Lung (tissue), 12 donors: ENCODE measurements around the gene FBXO34. TPM values are rescaled to one million over a fixed set of nuclear protein-coding genes. Genes with fewer than 3 reads are reported as not detected.
"Not testable (repeated sequence)": the region's sequence is repeated elsewhere in the genome, so short reads cannot be mapped to it uniquely, and the experiment has no call there.

Experiments
- ATAC-seq: fragments of 200-7000 bp; cut with Tn5 transposase; one replicate; pipeline ENCODE4 v1.9.1; 2020; ENCODE audit warnings: moderate number of reproducible peaks; ENCODE audit not compliant: insufficient read depth, low FRiP score
- DNase-seq, 3 donors: peaks; one replicate each; pipeline ENCODE4 v3.0.0-alpha.2; 2013 to 2017
- H3K27ac ChIP-seq, 2 donors: one replicate each; pipeline ENCODE4 v1.5.1; 2013; ENCODE audit warnings: mild to moderate bottlenecking in 2 of 2, moderate library complexity in 2 of 2, control low read depth in 1 of 2, inconsistent platforms in 1 of 2, low read depth in 1 of 2, low read length in 1 of 2
- H3K27me3 ChIP-seq, 3 donors: one replicate each; pipeline ENCODE4 v1.5.1; 2013; ENCODE audit warnings: low read length in 2 of 3; ENCODE audit not compliant: control insufficient read depth in 3 of 3, insufficient read depth in 3 of 3
- H3K36me3 ChIP-seq, 4 donors: one replicate each; pipeline ENCODE4 v1.5.1; 2013; ENCODE audit warnings: low read length in 4 of 4, mild to moderate bottlenecking in 1 of 4, moderate library complexity in 1 of 4; ENCODE audit not compliant: control insufficient read depth in 4 of 4, insufficient read depth in 4 of 4
- H3K4me1 ChIP-seq, 5 donors: one replicate each; pipeline ENCODE4 v1.5.1; 2013; ENCODE audit warnings: low read length in 5 of 5, mild to moderate bottlenecking in 2 of 5, moderate library complexity in 1 of 5; ENCODE audit not compliant: control insufficient read depth in 5 of 5, insufficient read depth in 5 of 5
- H3K4me3 ChIP-seq: one replicate; pipeline ENCODE4 v1.5.1; 2013; ENCODE audit warnings: mild to moderate bottlenecking, control low read depth, moderate library complexity
- H3K9ac ChIP-seq, 2 donors: one replicate each; pipeline ENCODE4 v1.5.1; 2013; ENCODE audit warnings: low read length in 2 of 2, control low read depth in 1 of 2; ENCODE audit not compliant: insufficient read depth in 1 of 2
- H3K9me3 ChIP-seq, 4 donors: one replicate each; pipeline ENCODE4 v1.5.1; 2013; ENCODE audit warnings: low read length in 3 of 4, mild to moderate bottlenecking in 1 of 4, moderate library complexity in 1 of 4; ENCODE audit not compliant: control insufficient read depth in 4 of 4, insufficient read depth in 3 of 4
- WGBS, 2 donors: extraction: QIAGEN DNeasy Blood & Tissue Kit; methylation state at CpG; one replicate each; pipeline ENCODE4 v1.1.7; 2013; 5-methylcytosine and 5-hydroxymethylcytosine counted together
- polyA plus RNA-seq, 2 donors: library from polyadenylated mRNA; stranded (reverse); fragments of 200-250 nt; gene quantifications; one replicate each; pipeline ENCODE4 v1.2.1, GENCODE V29; 2013
- total RNA-seq, 2 donors: library from RNA; depleted of rRNA in 1 of 2; stranded (reverse); fragments of >200 nt in 1 of 2; gene quantifications; one replicate each; pipeline ENCODE4 v1.2.1, GENCODE V29; 2014 to 2021
- TF ChIP-seq, protein P1 (sequence below): IDR thresholded peaks from 2 replicates; pipeline ENCODE4 v1.5.1; 2012; ENCODE audit warnings: mild to moderate bottlenecking; ENCODE audit errors: control extremely low read depth, extremely low read depth
- donor health status: control.
- donor health status: control.
- donor health status: Bipolar disorder and iron deficiency.
- donor health status: healthy.
- donor health status: DM: yes; HTN: yes; CAD: no.

The FBXO34 gene
- total and polyA plus RNA-seq, 4 donors = 14.0 to 59.4 (median 22.2) TPM

DNA sequence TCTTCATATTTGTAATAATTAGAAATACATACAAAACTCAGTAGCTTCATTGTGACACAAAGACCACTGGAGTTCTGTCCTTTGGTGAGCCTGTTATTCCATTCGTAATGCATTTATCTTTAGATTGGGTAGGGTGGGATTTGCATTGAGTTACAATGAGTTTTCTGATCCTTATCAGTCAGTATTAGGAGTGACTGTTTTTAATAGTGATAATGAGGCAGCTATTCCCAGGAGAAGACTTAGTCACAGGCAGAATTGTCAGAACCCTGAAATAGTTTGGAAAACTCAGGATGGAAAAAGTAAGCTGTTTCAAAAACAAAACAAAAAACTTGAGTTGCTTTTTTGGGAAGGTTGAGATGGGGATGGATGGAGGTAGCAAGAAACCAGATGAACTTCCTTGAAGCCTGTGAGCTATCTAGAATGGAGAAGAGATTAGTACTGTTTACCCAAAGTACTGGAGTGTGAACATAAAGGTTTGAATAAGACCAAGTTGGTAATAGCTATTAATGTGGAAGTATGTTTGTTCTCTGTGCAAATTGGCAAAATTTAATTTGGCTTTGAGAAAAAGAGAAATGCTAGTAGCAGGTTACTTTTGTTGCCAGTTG is 38.6 kb downstream of the FBXO34 start:
- Histone ChIP-seq H3K9me3 (peaks cover 0 to 10% (median 3%) of the 10 kb centered on the region in 4 donors), H3K4me1 (peaks cover 0 to 14% (median 4%) of the 10 kb centered on the region in 5 donors), H3K27me3 (no peaks in the 10 kb centered on the region), H3K36me3 (peaks cover 0 to 10% (median 2%) of the 10 kb centered on the region in 4 donors), H3K4me3 (no peak overlapping the region), H3K27ac (peak overlapping the region in 1 of 2 donors; percentile 17), H3K9ac (no peak overlapping the region)
- TF ChIP-seq, protein P1, sequence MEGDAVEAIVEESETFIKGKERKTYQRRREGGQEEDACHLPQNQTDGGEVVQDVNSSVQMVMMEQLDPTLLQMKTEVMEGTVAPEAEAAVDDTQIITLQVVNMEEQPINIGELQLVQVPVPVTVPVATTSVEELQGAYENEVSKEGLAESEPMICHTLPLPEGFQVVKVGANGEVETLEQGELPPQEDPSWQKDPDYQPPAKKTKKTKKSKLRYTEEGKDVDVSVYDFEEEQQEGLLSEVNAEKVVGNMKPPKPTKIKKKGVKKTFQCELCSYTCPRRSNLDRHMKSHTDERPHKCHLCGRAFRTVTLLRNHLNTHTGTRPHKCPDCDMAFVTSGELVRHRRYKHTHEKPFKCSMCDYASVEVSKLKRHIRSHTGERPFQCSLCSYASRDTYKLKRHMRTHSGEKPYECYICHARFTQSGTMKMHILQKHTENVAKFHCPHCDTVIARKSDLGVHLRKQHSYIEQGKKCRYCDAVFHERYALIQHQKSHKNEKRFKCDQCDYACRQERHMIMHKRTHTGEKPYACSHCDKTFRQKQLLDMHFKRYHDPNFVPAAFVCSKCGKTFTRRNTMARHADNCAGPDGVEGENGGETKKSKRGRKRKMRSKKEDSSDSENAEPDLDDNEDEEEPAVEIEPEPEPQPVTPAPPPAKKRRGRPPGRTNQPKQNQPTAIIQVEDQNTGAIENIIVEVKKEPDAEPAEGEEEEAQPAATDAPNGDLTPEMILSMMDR = no peak
- WGBS, 2 donors = 74 to 84% methylated on average over 1 of the region's 1 CpG
- no peak for ATAC-seq
- DNase-seq = no peak

DNA sequence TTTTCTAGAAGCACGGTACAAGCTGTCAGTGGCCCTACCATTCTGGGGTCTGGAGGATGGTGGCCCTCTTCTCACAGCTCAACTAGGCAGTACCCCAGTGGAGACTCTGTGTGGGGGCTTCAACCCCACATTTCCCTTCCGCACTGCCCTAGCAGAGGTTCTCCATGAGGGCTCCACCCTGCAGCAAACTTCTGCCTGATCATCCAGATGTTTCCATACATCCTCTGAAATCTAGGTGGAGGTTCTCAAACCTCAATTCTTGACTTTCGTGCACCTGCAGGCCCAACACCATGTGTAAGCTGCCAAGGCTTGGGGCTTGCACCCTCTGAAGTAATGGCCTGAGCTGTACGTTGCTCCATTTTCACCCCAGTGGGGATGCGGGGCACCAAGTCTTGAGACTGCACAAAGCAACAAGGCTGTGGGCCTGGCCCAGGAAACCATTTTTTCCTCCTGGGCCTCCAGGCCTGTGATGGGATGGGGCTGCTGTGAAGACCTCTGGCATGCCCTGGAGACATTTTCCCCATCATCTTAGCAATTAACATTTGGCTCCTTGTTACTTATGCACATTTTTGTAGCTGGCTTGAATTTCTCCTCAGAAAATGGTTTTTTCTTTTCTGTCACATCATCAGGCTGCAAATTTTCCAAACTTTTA is 41.3 kb downstream of the FBXO34 start:
- H3K9me3 ChIP-seq, DNase-seq, H3K27ac ChIP-seq, ATAC-seq, H3K4me3 ChIP-seq, H3K9ac ChIP-seq, H3K27me3 ChIP-seq: not testable (repeated sequence)
- Histone ChIP-seq H3K36me3 (peaks cover 0 to 21% (median 2%) of the 10 kb centered on the region in 4 donors), H3K4me1 (peaks cover 0 to 24% (median 0%) of the 10 kb centered on the region in 5 donors)
- 91 to 98% methylated on average over 5 of the region's 5 CpGs for WGBS, 2 donors

DNA sequence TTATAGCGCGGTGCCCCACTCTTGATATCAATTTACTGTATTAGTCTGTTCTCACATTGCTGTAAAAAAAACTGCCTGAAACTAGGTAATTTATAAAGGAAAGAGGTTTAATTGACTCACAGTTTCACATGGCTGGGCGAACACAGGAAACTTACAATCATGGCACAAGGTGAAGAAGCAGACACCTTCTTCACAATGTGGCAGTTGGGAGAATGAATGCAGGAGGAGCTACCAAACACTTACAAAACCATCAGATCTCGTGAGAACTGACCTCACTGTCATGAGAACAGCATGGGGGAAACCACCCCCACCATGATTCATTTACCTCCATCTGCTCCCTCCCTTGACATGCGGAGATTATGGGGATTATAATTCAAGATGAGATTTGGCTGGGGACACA is 42.3 kb downstream of the FBXO34 start:
- WGBS, 2 donors = 92 to 97% methylated on average over 5 of the region's 5 CpGs
- Histone ChIP-seq H3K27me3 (no peaks in the 10 kb centered on the region), H3K27ac (no peak overlapping the region), H3K4me3 (no peak overlapping the region), H3K9ac (no peak overlapping the region), H3K36me3 (peaks cover 0 to 21% (median 4%) of the 10 kb centered on the region in 4 donors), H3K9me3 (peaks cover 0 to 10% (median 3%) of the 10 kb centered on the region in 4 donors), H3K4me1 (peaks cover 0 to 24% (median 0%) of the 10 kb centered on the region in 5 donors)
- no peak for DNase-seq
- ATAC-seq = no peak
- TF ChIP-seq, protein P1 = no peak

DNA sequence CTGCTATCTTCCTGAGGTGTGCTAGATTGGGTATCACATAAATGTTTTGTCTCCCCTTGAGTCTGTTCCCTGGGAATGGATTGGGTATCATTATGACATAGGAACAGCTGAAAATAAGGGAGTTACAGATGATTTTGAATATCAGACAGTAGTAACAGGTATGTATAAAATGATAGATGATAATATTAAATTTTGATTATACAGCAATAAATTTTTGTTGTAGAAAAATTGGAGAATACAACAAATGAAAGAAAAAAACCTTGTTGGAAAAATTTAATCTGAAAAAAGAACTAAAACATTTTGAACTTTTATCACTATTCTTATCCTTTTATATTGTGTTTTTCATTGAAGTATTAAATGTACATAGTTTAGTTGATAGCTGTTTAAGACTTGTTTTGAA is 43.2 kb downstream of the FBXO34 start:
- DNase-seq (no peak), ATAC-seq (no peak)
- TF ChIP-seq, protein P1 = no peak
- Histone ChIP-seq H3K9me3 (peaks cover 0 to 10% (median 3%) of the 10 kb centered on the region in 4 donors), H3K9ac (no peak overlapping the region), H3K4me3 (no peak overlapping the region), H3K27ac (no peak overlapping the region), H3K36me3 (peaks cover 0 to 21% (median 4%) of the 10 kb centered on the region in 4 donors), H3K4me1 (peaks cover 0 to 21% (median 0%) of the 10 kb centered on the region in 5 donors), H3K27me3 (no peaks in the 10 kb centered on the region)
